ENCODE results near the gene C16orf92. TPM values are rescaled to one million over a fixed set of nuclear protein-coding genes. Genes with fewer than 3 reads are reported as not detected.

Gene C16orf92
- total and polyA plus RNA-seq, 2 donors (not counting 3 experiments of a cell fraction or from before 2014, with no cell fraction given) = not detected

DNA sequence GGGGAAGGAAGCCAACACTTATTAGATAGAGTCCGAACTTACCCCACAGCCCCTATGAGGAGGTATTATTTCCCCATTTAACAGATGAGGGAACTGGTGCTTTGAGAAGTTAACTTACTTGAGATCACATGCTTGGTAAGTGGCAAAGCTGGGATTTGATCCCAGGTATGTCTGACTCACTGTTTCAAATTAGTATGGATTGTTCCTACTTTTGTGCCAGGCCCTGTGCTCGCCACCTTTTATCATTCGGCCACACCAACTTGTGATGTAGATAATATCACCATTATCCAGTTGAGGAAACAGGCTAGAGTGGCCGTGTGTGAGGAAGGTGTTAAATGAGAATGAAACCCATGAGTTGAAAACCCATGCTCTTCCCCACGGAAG is 38.2 kb upstream of the C16orf92 start:
- no peak overlapping the region for H3K4me3 ChIP-seq (replicated peaks in 1 of 3; ENCODE audit: insufficient read depth in 1 of 3, low read depth in 1 of 3, low read length in 3 of 3)
- no peak for TF ChIP-seq POLR2AphosphoS5 (IDR thresholded peaks at IDR 0.05; ENCODE audit: insufficient read depth, low read depth, low read length)
- TF ChIP-seq, protein P1, sequence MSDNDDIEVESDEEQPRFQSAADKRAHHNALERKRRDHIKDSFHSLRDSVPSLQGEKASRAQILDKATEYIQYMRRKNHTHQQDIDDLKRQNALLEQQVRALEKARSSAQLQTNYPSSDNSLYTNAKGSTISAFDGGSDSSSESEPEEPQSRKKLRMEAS (IDR thresholded peaks at IDR 0.05; ENCODE audit: insufficient read depth, insufficient read length) = no peak
- no peak for TF ChIP-seq FOS (IDR thresholded peaks at IDR 0.05; ENCODE audit: borderline replicate concordance, insufficient read depth, low read length)
- no peak for TF ChIP-seq JUN (IDR thresholded peaks at IDR 0.05; ENCODE audit: borderline replicate concordance, insufficient read depth, insufficient read length, low read depth)
- no peak for TF ChIP-seq EZH2 (IDR thresholded peaks at IDR 0.05; ENCODE audit: borderline replicate concordance, low read depth, low read length, severe bottlenecking)
- TF ChIP-seq GATA2 (IDR thresholded peaks at IDR 0.05; ENCODE audit: insufficient read depth, insufficient read length, low read depth, low read length) = no peak
- TF ChIP-seq POLR2A (IDR thresholded peaks at IDR 0.05; ENCODE audit: low read depth, low read length) = no peak
- no peak for TF ChIP-seq MYC (IDR thresholded peaks at IDR 0.05; ENCODE audit: low read depth, low read length)
- TF ChIP-seq, protein P2, sequence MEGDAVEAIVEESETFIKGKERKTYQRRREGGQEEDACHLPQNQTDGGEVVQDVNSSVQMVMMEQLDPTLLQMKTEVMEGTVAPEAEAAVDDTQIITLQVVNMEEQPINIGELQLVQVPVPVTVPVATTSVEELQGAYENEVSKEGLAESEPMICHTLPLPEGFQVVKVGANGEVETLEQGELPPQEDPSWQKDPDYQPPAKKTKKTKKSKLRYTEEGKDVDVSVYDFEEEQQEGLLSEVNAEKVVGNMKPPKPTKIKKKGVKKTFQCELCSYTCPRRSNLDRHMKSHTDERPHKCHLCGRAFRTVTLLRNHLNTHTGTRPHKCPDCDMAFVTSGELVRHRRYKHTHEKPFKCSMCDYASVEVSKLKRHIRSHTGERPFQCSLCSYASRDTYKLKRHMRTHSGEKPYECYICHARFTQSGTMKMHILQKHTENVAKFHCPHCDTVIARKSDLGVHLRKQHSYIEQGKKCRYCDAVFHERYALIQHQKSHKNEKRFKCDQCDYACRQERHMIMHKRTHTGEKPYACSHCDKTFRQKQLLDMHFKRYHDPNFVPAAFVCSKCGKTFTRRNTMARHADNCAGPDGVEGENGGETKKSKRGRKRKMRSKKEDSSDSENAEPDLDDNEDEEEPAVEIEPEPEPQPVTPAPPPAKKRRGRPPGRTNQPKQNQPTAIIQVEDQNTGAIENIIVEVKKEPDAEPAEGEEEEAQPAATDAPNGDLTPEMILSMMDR (IDR thresholded peaks at IDR 0.05; ENCODE audit: extremely low read depth in 1 of 2, insufficient read depth in 1 of 2, low read depth in 1 of 2, low read length in 2 of 2) = no peak
- intact Hi-C loops (cut with micrococcal nuclease) = no loop called here
- DNase-seq (ENCODE audit: low read depth, low spot score) (no peak), FAIRE-seq (no peak)
- no TSS peak for BruUV-seq (replicated peaks)
- H3K9me1 ChIP-seq (replicated peaks; ENCODE audit: control insufficient read depth, extremely low read depth, insufficient read depth, low read length) = no peaks in the 10 kb centered on the region
- dilution Hi-C loops (cut with MboI; ENCODE audit: extremely low pct_ligation_motif_present, low sequenced_read_pairs) = no loop called here
- H3K27me3 ChIP-seq (ENCODE audit: control insufficient read depth in 2 of 2, insufficient read depth in 2 of 2, low read length in 2 of 2) = no peaks in the 10 kb centered on the region
- peaks cover 9% of the 10 kb centered on the region for H3K79me2 ChIP-seq (ENCODE audit: control insufficient read depth, insufficient read depth, low read length)
- H2AFZ ChIP-seq (ENCODE audit: low read depth, low read length) = no peak overlapping the region
- CTCF ChIA-PET = interaction anchor here (2.1 kb wide), 1 partner anchor 21 kb away, joined by 6 read pairs; no protein-coding TSS in a partner anchor
- no peaks in the 10 kb centered on the region for H3K9me3 ChIP-seq (replicated peaks; ENCODE audit: control insufficient read depth, insufficient read depth, low read length)
- peaks cover 48 to 91% of the 10 kb centered on the region in 2 experiments for H3K36me3 ChIP-seq (ENCODE audit: control insufficient read depth in 2 of 2, extremely low read depth in 1 of 2, insufficient read depth in 2 of 2, low read length in 2 of 2)
- H3K27ac ChIP-seq (ENCODE audit: insufficient read depth, low read depth, low read length) = no peak overlapping the region
- no peaks in the 10 kb centered on the region for H4K20me1 ChIP-seq (replicated peaks; ENCODE audit: control insufficient read depth, extremely low read depth, insufficient read depth, low read length)
- POLR2A ChIA-PET = interaction anchor here (0.9 to 1.2 kb wide), 2 partner anchors 11 kb away, joined by 3 read pairs; partner anchors contain the start of gene TAOK2
- H3K4me1 ChIP-seq (ENCODE audit: control insufficient read depth, extremely low read depth, insufficient read depth, low read length) = peaks cover 7% of the 10 kb centered on the region
- no peak overlapping the region for H3K9ac ChIP-seq (replicated peaks; ENCODE audit: extremely low read depth, insufficient read depth, low read length)
- no peak overlapping the region for H3K4me2 ChIP-seq (ENCODE audit: insufficient read depth, low read length)

Data from endothelial cell of umbilical vein (primary cell).